RWPE2 (cell line): ENCODE results near the gene UBE3C.

Experiments
- ATAC-seq: fragments of 200-7000 bp; cut with Tn5 transposase; 3 replicates; pipeline ENCODE4 v1.9.1; 2021; ENCODE audit warnings: low read depth
- DNase-seq: peaks from one replicate; pipeline ENCODE4 v3.0.0-alpha.2; 2020; ENCODE audit warnings: low spot score
- H3K27ac ChIP-seq: fragments of 450-650 bp; 2 replicates; pipeline ENCODE4 v1.5.1; 2017; ENCODE audit warnings: mild to moderate bottlenecking; ENCODE audit not compliant: poor library complexity, severe bottlenecking
- H3K27me3 ChIP-seq: fragments of 250-450 bp; sonication (Bioruptor Pico); 2 replicates; pipeline ENCODE4 v1.5.1; 2021; ENCODE audit warnings: mild to moderate bottlenecking, moderate library complexity; ENCODE audit not compliant: insufficient read depth, poor library complexity, severe bottlenecking
- H3K36me3 ChIP-seq: fragments of 250-450 bp; sonication (Bioruptor Pico); 2 replicates; pipeline ENCODE4 v1.5.1; 2020; ENCODE audit warnings: low read depth, mild to moderate bottlenecking, moderate library complexity
- H3K4me1 ChIP-seq: fragments of 250-450 bp; sonication (Bioruptor Pico); 2 replicates; pipeline ENCODE4 v1.5.1; 2021; ENCODE audit warnings: mild to moderate bottlenecking, moderate library complexity; ENCODE audit not compliant: insufficient read depth, poor library complexity, severe bottlenecking
- H3K4me3 ChIP-seq: fragments of 250-450 bp; sonication (Bioruptor Pico); 2 replicates; pipeline ENCODE4 v1.5.1; 2021; ENCODE audit warnings: mild to moderate bottlenecking, moderate library complexity; ENCODE audit not compliant: severe bottlenecking
- H3K9me3 ChIP-seq: fragments of 250-450 bp; sonication (Bioruptor Pico); 2 replicates; pipeline ENCODE4 v1.5.1; 2021; ENCODE audit warnings: mild to moderate bottlenecking, moderate library complexity; ENCODE audit not compliant: severe bottlenecking
- TF ChIP-seq, protein P1 (sequence below): fragments of 450-650 bp; IDR thresholded peaks from one replicate; pipeline ENCODE4 v1.5.1; 2017; ENCODE audit warnings: mild to moderate bottlenecking, moderate library complexity; ENCODE audit not compliant: poor library complexity, severe bottlenecking

The UBE3C gene

DNA sequence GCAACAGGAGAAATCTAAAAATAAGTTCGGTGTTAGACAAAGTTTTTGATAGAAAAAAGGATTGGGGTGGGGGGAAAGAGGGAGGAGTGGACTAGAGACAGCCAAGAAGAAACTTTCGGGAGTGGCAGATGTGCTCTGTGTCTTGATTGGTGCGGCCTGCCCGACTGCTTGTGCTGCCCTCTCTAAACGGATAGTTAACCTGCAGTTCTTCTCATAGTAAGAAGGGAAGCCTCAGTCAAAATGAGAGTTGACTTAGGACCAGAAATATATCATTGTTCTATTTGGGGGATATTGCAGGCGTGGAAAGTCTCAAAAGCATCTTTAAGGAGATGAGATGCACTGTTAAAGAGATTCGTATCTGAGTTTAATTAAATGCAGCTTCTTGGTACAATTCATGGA lies 39.3 kb downstream of the UBE3C start:
- ATAC-seq: no peak
- TF ChIP-seq, protein P1, sequence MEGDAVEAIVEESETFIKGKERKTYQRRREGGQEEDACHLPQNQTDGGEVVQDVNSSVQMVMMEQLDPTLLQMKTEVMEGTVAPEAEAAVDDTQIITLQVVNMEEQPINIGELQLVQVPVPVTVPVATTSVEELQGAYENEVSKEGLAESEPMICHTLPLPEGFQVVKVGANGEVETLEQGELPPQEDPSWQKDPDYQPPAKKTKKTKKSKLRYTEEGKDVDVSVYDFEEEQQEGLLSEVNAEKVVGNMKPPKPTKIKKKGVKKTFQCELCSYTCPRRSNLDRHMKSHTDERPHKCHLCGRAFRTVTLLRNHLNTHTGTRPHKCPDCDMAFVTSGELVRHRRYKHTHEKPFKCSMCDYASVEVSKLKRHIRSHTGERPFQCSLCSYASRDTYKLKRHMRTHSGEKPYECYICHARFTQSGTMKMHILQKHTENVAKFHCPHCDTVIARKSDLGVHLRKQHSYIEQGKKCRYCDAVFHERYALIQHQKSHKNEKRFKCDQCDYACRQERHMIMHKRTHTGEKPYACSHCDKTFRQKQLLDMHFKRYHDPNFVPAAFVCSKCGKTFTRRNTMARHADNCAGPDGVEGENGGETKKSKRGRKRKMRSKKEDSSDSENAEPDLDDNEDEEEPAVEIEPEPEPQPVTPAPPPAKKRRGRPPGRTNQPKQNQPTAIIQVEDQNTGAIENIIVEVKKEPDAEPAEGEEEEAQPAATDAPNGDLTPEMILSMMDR: no peak
- Histone ChIP-seq H3K27me3 (no peaks in the 10 kb centered on the region), H3K9me3 (no peaks in the 10 kb centered on the region), H3K4me3 (no peak overlapping the region), H3K4me1 (no peaks in the 10 kb centered on the region), H3K36me3 (peaks cover 98% of the 10 kb centered on the region), H3K27ac (no peak overlapping the region)
- no peak for DNase-seq

DNA sequence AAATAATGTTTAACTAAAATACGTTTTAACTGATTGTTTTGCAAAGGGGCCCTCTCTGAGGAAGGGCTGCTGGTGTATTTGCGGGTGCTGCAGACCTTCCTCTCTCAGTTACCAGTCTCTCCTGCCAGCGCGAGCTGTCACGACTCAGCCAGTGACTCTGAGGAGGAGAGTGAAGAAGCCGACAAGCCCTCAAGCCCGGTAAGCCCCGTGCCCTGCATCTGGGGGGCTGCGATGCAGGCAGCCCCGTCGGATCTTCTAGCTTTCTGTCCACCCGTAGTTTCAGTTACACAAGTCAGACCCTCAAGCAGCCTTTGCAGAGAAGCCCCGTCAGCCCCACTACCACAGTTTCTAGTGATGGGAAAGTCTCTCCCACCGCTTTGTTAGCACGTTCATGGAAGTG lies 45.1 kb downstream of the UBE3C start:
- H3K9me3 ChIP-seq: no peaks in the 10 kb centered on the region

DNA sequence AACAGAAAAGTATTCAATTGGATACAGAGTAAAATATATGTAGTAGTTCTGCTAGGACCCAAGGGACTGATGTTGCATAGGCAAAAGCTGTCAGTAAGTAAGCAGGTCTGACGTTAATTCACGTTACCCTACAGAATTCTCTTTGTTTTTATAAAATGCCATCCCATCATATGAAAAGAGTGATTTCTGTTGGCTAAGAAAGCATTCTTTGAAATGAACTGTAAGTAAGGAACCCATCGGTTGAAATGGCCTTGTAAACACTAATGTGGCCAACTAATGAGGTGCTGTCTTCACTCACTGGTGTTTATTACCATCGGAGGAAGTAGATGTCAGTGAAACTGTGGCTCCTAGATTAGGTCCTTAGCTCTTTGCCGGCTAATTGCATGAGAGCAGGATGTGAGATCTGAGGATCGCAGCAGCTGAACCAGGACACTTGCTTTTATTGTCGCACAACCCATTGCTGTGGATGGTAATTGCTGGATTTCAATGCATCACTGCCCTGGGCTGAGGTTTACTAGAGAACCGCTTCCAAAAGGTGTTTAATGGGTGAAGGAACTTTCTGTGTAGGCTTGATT lies 49.5 kb downstream of the UBE3C start:
- DNase-seq (no peak), ATAC-seq (no peak)
- no peaks in the 10 kb centered on the region for H3K9me3 ChIP-seq
- H3K4me3 ChIP-seq: no peak overlapping the region
- no peaks in the 10 kb centered on the region for H3K4me1 ChIP-seq
- H3K27ac ChIP-seq: no peak overlapping the region
- peaks cover 96% of the 10 kb centered on the region for H3K36me3 ChIP-seq
- TF ChIP-seq, protein P1: no peak
- H3K27me3 ChIP-seq: no peaks in the 10 kb centered on the region

More for the DNA sequence above, 45.1 kb downstream of the UBE3C start:
- DNase-seq (no peak), ATAC-seq (no peak)
- no peaks in the 10 kb centered on the region for H3K27me3 ChIP-seq
- TF ChIP-seq, protein P1: no peak
- no peak overlapping the region for H3K27ac ChIP-seq
- peaks cover 99% of the 10 kb centered on the region for H3K36me3 ChIP-seq
- no peaks in the 10 kb centered on the region for H3K4me1 ChIP-seq
- H3K4me3 ChIP-seq: no peak overlapping the region

DNA sequence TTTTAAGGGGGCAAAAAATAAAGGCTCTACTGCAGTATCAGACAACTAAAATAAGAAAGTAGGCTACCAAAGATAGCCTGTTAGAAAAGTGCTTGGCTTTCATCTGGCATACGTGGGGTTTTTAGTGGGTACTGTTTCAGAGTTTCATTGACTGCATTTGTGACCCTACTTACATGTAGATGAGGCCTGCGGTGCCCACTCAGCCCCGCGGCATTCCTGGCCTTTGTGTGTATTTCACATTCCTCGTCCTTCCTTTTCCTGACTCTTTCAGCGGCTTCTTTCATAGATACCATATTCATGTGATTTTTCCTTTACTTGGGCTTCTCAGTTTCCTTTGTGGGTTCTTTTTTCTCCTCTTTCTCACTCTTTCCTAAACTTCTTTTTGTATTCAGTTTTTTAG lies 50.7 kb downstream of the UBE3C start:
- H3K27ac ChIP-seq: no peak overlapping the region
- H3K4me1 ChIP-seq: no peaks in the 10 kb centered on the region
- no peak overlapping the region for H3K4me3 ChIP-seq
- DNase-seq: no peak
- TF ChIP-seq, protein P1: no peak
- no peaks in the 10 kb centered on the region for H3K9me3 ChIP-seq
- H3K27me3 ChIP-seq: no peaks in the 10 kb centered on the region
- no peak for ATAC-seq
- H3K36me3 ChIP-seq: peaks cover 96% of the 10 kb centered on the region

DNA sequence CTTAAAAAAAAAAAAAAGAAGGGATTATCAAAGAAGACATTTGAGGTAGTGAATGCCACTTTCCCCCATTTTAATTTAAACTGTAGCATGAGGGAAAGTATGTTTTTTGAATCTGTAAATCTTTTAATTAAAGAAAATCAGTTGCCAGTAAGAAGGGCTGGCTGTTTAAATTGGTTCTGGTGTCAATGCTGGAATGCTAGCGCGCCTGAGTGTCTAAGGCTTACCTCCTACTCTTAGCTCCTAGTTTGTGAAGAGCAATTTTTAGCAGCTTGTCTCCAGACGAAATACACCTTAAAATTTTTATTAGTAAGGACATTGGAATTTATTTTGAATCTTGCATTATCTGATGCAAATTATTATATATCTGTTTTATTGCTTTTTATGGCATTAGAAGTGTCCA lies 54.1 kb downstream of the UBE3C start:
- ATAC-seq (no peak), DNase-seq (no peak)
- Histone ChIP-seq H3K27me3 (no peaks in the 10 kb centered on the region), H3K9me3 (no peaks in the 10 kb centered on the region), H3K4me1 (no peaks in the 10 kb centered on the region), H3K27ac (no peak overlapping the region), H3K4me3 (no peak overlapping the region), H3K36me3 (peaks cover 97% of the 10 kb centered on the region)
- TF ChIP-seq, protein P1: no peak
